Nucleus accumbens (tissue), 56 donors: Measurements from ENCODE around the gene PANK1.
A peak's percentile ranks its signal among the peaks of the same experiment; 100 is the strongest.

ENCODE experiments used
- DNase-seq, 56 donors: peaks; one replicate each; lab custom pipeline; 2025; lab: John Stamatoyannopoulos, UW

PANK1 gene

GRCh38 chr10:89652806-89653370 lies 7.8 kb upstream of the PANK1 start:
- no peak for DNase-seq

GRCh38 chr10:89651916-89652573 lies 7.0 kb upstream of the PANK1 start:
- DNase-seq: no peak

- no peak for DNase-seq
These were observed 6.3 kb upstream of the PANK1 start for GRCh38 chr10:89651205-89651915.

GRCh38 chr10:89649051-89649450 lies 4.0 kb upstream of the PANK1 start:
- DNase-seq: no peak

GRCh38 chr10:89648074-89648473 lies 3.0 kb upstream of the PANK1 start:
- DNase-seq: no peak

GRCh38 chr10:89646889-89647657 lies 2.0 kb upstream of the PANK1 start:
- no peak for DNase-seq

- DNase-seq: peak in 5 of 56 donors; percentile 1 to 15 (median 3)
These were observed 715 bp upstream of the PANK1 start for GRCh38 chr10:89645742-89646172.

- DNase-seq: peak in 25 of 56 donors; percentile 16 to 71 (median 48)
These were observed 413 bp downstream of the PANK1 start for GRCh38 chr10:89644691-89644966.

- DNase-seq: peak; percentile 16 to 90 (median 73)
These were observed 991 bp downstream of the PANK1 start for GRCh38 chr10:89643812-89644690.

- DNase-seq: no peak
These were observed 1.6 kb downstream of the PANK1 start for GRCh38 chr10:89643431-89643811.

- DNase-seq: no peak
These were observed 2.8 kb downstream of the PANK1 start for GRCh38 chr10:89642193-89642592.

- no peak for DNase-seq
These were observed 4.8 kb downstream of the PANK1 start for GRCh38 chr10:89640241-89640640.

- no peak for DNase-seq
These were observed 5.7 kb downstream of the PANK1 start for GRCh38 chr10:89639326-89639725.

GRCh38 chr10:89637113-89637512 lies 7.9 kb downstream of the PANK1 start:
- no peak for DNase-seq

GRCh38 chr10:89634637-89635036 lies 10.4 kb downstream of the PANK1 start:
- no peak for DNase-seq

GRCh38 chr10:89633484-89633883 lies 11.6 kb downstream of the PANK1 start:
- DNase-seq: no peak

GRCh38 chr10:89632824-89633223 lies 12.2 kb downstream of the PANK1 start:
- DNase-seq: no peak

GRCh38 chr10:89627830-89628229 lies 17.2 kb downstream of the PANK1 start:
- no peak for DNase-seq

- no peak for DNase-seq
These were observed 19.8 kb downstream of the PANK1 start for GRCh38 chr10:89625041-89625765.

- no peak for DNase-seq
These were observed 21.0 kb downstream of the PANK1 start for GRCh38 chr10:89624020-89624419.
